NCI-H2227 treated with DMSO at 0.1 percent for 48 hours (cell line): ENCODE measurements around the gene ITGB1BP2.
"Not testable (repeated sequence)": the region's sequence is repeated elsewhere in the genome, so short reads cannot be mapped to it uniquely, and the experiment has no call there.

Experiments
- DNase-seq: peaks from one replicate; lab custom pipeline; 2025; lab: John Stamatoyannopoulos, UW

ITGB1BP2 gene

DNA sequence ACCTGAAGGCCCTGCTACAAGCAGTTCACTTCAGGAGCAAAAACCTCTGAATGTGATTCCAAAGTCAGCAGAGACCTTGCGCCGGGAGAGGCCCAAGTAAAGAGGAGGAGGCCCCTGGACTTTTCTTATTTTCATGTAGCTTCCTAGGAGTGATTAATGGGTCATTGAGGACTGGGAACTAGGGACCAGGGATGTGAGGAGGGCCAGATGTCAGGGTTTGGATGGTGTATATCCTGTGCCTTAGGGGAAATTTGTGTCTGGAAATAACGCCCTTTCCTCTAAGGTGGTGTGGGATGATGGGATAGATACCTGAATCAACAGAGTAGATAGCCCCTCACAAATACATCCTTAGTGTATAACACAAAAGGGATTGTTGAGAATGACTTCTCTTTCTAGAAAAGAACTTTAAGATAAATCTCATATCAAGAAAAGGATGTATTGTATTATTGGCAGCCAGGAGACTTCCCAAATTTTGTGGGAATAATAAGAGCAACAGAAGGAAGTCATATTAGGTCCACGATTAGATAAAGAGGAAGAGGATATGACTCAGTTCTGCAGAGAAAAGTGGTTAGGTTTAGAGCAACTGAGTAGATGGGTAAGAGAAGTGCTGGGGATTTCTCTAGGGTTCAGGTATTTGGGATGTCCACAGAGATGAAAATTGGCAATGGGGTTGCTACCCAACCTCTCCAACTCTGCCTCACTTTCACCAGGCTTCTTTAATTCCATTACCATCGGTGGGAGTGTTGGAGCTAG, 1.1 kb downstream of the ITGB1BP2 start:
- DNase-seq: no peak

DNA sequence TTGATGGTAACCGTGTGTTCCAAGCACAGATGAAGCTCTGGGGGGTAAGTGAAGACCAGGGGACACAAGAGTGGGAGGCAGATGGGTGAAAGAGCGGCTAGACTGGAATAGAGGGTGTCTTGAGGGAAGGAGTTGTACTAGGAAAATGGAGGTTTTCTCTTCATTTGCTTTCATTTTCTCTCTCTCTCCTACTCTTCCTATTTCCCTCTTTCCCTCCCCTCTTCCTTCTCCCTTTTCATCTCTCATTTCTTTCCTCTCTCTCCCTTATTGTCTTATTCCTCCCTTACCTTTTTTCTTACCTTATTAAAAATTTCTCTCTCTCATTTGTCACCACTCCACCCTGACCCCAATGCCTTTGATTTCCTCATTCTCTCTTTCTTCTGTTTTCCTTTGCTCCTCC, 3.0 kb downstream of the ITGB1BP2 start:
- DNase-seq: no peak

DNA sequence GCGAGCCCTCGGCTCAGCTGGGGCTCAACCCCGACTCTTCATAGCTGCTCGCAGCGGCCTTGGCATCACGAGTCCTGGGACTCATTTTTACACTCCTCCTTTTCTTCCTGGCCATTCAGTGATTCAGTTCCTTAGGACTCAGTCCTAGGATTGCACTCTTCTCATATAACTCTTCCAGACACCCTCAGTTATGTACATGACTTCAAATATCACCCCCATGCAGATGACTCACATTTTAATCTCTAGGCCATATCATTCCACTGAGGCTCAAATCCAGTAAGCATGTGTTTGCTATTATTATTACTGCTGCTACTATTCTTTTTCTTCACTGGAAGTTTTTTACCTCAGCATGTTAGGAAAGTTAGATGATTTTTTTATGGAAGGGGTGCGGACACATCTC, 14.4 kb downstream of the ITGB1BP2 start:
- no peak for DNase-seq

DNA sequence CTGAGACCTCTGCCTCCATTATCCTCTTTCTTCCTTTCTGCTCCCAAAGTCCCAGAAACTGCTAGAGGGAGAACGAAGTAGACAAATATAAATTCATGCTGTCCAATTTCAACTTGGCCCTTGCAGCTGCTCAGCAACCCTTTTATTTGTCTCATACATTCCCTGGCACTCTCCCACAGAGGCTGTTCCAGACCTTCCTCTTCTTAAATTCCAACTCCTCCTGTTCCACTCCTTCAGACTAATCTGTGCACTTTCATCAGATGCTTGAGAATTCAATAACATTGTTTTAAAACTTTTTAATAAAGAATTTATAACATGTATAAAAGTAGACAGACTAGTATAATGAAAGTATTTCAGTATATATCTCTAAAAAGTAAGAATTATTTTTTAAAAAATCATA, 15.4 kb downstream of the ITGB1BP2 start:
- DNase-seq: not testable (repeated sequence)

DNA sequence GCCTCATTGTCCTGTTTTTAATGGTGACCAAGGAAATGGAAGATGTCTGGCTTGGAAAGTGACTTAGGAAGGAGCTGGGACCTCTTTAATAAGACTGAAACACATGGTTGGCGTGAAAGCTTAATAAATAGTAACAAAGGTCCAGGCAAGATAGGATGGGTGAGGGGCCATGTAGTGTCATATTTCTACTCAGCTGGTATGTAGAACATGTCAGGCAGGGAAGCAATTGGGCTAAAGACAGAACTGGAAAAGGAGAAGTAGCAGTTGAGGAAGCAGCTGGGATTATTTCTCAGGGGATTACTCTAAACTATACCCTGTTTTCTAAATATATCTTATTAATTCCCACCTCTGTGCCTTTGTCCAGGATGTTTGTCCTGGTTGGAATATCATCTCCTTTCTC, 18.6 kb downstream of the ITGB1BP2 start:
- no peak for DNase-seq

DNA sequence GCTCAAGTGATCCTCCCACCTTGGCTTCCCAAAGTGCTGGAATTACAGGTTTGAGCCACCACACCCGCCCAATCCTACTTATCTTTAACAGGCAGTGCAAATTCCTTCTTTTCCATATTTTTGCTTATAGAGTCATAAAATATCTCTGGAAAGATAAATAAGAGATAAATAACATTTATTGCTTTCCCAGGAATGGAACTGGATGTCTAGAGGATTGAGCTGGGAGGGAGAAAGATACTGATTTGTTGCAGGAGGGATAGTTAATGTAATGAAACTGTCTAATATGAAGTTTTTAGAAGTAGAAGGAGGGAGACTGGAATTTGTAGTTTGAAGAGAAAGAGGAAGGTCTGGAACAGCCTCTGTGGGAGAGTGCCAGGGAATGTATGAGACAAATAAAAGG, 20.2 kb downstream of the ITGB1BP2 start:
- DNase-seq: no peak

DNA sequence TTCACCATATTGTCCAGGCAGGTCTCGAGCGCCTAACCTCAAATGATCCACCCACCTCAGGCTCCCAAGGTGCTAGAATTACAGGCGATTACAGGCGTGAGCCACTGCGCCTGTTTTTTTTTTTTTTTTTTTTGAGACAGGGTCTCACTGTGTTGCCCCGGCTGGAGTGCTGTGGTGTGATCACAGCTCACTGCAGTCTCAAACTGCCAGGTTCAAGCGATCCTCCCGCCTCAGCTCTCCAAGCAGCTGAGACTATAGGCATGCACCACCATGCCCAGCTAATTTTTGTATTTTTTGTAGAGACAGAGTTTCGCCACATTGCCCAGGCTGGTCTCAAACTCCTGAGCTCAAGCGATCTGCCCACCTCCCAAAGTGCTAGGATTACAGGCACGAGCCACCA, 22.9 kb downstream of the ITGB1BP2 start:
- not testable (repeated sequence) for DNase-seq

DNA sequence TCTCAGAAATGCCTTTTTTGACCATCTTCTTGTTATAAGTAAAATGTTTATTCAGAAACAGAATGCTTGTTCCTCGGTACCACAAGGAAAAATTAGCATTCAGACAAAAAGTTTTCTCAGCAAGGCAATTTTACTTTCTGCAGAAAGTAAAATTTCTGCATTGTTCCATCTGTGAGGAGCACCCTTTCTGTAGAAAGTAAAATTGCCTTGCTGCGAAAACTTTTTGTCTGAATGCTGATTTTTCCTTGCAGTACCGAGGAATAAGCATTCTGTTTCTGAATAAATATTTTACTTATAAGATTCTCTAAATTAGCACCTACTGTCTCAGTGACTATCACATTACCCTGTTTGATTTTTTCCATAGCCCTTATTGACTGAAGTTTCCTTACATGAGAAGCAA, 24.8 kb downstream of the ITGB1BP2 start:
- no peak for DNase-seq

DNA sequence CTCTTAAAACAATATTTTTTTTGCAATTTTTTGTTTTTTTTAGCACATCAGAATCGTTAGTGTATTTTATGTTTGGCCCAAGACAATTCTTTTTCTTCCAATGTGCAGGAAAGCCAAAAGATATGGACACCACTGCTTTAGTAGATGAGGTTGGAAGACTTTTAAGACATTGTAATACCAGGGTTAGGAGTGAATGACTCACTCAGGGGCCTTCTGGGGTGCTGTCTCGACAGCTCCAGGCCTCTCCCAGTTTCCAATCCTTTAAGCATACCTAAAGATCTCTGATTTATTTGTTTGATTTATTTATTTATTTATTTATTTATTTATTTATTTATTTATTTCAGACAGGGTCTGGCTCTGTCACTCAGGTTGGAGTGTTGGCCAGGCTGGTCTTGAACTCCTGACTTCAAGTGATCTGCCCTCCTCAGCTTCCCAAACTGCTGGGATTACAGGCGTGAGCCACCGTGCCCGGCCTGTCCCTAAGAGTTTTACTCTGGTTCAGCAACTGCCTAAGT, 47.7 kb downstream of the ITGB1BP2 start:
- not testable (repeated sequence) for DNase-seq

DNA sequence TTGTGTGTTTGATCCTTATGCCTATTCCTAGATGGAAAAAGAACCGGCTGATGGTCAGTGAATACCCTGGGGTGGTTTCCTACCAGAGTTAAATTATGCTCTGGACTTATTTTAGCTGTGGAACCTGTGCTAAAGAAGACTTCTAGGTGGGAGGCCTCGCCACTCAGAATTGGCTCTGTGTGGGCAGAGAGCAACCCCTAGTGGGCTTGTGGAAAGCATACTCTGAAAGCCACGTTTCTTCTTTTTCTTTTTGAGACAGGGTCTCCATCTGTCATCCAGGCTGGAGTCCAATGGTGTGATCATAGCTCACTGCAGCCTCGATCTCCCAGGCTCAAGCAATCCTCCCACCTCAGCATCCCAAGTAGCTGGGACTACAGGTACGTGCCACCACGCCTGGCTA, 48.3 kb downstream of the ITGB1BP2 start:
- DNase-seq: not testable (repeated sequence)

DNA sequence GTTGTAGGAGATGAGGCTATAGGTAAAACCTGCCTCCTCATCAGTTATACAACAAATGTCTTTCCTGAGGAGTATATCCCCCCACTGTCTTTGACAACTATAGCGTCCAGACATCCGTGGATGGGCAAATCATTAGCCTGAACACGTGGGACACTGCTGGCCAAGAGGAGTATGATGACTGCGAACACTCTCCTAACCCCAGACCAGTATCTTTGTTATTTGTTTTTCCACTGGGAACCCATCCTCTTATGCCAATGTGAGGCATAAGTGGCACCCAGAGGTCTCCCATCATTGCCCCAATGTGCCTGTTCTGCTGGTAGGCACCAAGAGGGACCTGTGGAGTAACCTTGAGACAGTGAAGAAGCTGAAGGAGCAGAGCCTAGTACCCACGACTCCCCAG, 50.9 kb downstream of the ITGB1BP2 start:
- not testable (repeated sequence) for DNase-seq
